Mesenteric fat pad (tissue), 1 donor: ENCODE measurements around the gene TCEA3. TPM values are rescaled to one million over a fixed set of nuclear protein-coding genes. Genes with fewer than 3 reads are reported as not detected.

Experiments
- DNase-seq: peaks from one replicate; pipeline ENCODE4 v3.0.0-alpha.2; 2020; ENCODE audit warnings: low spot score
- total RNA-seq: library from RNA; stranded (reverse); fragmentation: NEBNext Ultra II Directional; extraction: Animal tissue kit (Norgen Biotek cat#: 25700); gene quantifications from one replicate; pipeline ENCODE4 v1.2.1, GENCODE V29; 2021
- donor health status: DM: yes; HTN: yes; CAD: no.

The TCEA3 gene
- total RNA-seq, 1 donor from 2014 or later, result 8.3 TPM

GRCh38 chr1:23448846-23449245, 24.3 kb upstream of the TCEA3 start:
- no peak for DNase-seq

GRCh38 chr1:23446661-23447310, 22.2 kb upstream of the TCEA3 start:
- no peak for DNase-seq

GRCh38 chr1:23444596-23445390, 20.2 kb upstream of the TCEA3 start:
- DNase-seq, result no peak

GRCh38 chr1:23444104-23444533, 19.6 kb upstream of the TCEA3 start:
- DNase-seq, result no peak

GRCh38 chr1:23442751-23443150, 18.2 kb upstream of the TCEA3 start:
- no peak for DNase-seq

GRCh38 chr1:23441446-23442148, 17.0 kb upstream of the TCEA3 start:
- no peak for DNase-seq

GRCh38 chr1:23438545-23438944, 14.0 kb upstream of the TCEA3 start:
- DNase-seq, result no peak

GRCh38 chr1:23437355-23437664, 12.8 kb upstream of the TCEA3 start:
- DNase-seq, result no peak

GRCh38 chr1:23436520-23437354, 12.2 kb upstream of the TCEA3 start:
- DNase-seq, result no peak

GRCh38 chr1:23434260-23434775, 9.8 kb upstream of the TCEA3 start:
- DNase-seq, result no peak

GRCh38 chr1:23433122-23433521, 8.6 kb upstream of the TCEA3 start:
- DNase-seq, result no peak

GRCh38 chr1:23431431-23431830, 6.9 kb upstream of the TCEA3 start:
- no peak for DNase-seq

- DNase-seq, result no peak
Measured at GRCh38 chr1:23430803-23431202, 6.3 kb upstream of the TCEA3 start.

GRCh38 chr1:23428136-23428905, 3.8 kb upstream of the TCEA3 start:
- no peak for DNase-seq

GRCh38 chr1:23427550-23427949, 3.0 kb upstream of the TCEA3 start:
- DNase-seq, result no peak

GRCh38 chr1:23426828-23427227, 2.3 kb upstream of the TCEA3 start:
- no peak for DNase-seq

GRCh38 chr1:23425193-23425494, 596 bp upstream of the TCEA3 start:
- DNase-seq, result no peak

- DNase-seq, result no peak
Measured at GRCh38 chr1:23423415-23424292, 894 bp downstream of the TCEA3 start.

GRCh38 chr1:23422941-23423340, 1.6 kb downstream of the TCEA3 start:
- no peak for DNase-seq
